D721Med (cell line): ENCODE data around the gene SEL1L3.

Experiments used
- DNase-seq: peaks from one replicate; pipeline ENCODE4 v3.0.0; 2011; ENCODE audit warnings: low spot score; ENCODE audit not compliant: insufficient read length
- FAIRE-seq: peaks from 2 replicates; lab custom pipeline; 2011; peaks lifted over from hg19 to GRCh38; lab: Jason Lieb, UNC
- CTCF ChIP-seq: IDR thresholded peaks from 2 replicates; pipeline ENCODE4 v1.5.1; 2012; ENCODE audit warnings: mild to moderate bottlenecking, control low read depth; ENCODE audit not compliant: insufficient read depth; ENCODE audit errors: missing control alignments

The SEL1L3 gene

DNA sequence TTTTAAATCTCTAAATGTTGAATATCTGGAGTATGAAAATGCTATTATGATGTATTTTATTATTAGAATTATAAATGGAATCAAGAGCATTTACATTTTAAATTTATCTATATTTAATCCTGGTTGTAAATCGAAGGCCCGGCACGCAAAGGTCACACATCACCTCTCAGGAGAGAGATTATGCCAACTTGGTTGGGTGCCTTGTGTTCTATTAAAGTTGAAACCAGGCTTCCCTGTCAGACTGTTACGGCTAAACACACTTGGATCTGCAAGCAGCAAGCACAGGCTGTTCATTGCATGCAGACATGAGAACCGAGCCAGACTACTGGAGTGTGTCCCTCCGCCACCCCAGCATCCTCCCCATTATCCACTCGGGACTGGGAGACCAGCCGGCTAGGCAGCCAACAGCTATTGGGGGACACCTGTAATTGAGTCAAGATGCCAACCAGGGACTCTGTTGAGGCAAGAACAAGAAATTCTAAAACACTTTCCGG, 16.4 kb upstream of the SEL1L3 start:
- FAIRE-seq (no peak), DNase-seq (no peak)
- no peak for TF ChIP-seq CTCF

GRCh38 chr4:25878676-25879075, 15.9 kb upstream of the SEL1L3 start:
- no peak for DNase-seq
- no peak for TF ChIP-seq CTCF
- FAIRE-seq = no peak

DNA sequence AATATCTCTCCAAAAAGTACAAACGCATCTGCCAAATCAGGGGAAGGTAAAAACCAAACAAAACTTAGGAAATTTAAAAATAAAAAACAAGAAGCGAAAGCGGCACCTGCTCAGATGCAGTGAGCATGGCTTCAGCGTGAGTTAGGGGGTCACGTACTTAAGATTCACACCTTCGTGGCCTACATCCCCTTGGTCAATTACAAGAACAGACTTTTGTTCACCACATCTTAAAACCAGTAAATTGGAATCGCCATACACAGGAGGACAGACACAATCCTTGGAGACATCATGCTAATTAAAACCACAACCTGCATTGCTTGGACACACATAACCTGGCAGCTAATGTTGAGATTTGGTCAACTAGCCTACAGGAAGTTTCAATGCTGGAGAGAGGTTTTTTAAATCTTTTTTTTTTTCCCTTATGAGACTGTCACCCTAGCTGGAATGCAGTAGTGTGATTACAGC, 12.5 kb upstream of the SEL1L3 start:
- DNase-seq (no peak), FAIRE-seq (peak; percentile 16)
- no peak for TF ChIP-seq CTCF

DNA sequence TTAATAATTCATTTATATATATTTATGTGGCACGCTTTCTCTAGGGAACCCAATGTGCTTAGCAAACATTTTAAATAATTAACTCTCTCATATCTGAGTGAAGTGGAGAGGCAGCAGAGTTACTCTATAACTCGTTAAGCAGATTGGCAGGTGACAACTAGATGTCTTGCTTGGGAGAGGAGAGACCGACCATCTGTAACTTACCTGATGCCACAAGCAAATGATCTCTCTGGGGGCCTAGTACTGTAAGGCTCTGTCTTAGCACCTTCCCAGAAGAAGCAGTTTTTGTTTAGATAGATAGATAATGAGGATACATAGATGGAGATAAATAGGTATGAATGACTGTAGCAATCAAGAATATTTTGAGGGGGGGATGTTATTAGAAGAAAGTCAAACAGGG, 11.9 kb upstream of the SEL1L3 start:
- DNase-seq = no peak
- no peak for FAIRE-seq
- no peak for TF ChIP-seq CTCF

GRCh38 chr4:25873632-25874129, 10.9 kb upstream of the SEL1L3 start:
- FAIRE-seq (peak; percentile 93), DNase-seq (peak; percentile 41)
- TF ChIP-seq CTCF = no peak

- no peak for DNase-seq
- FAIRE-seq = no peak
- no peak for TF ChIP-seq CTCF
Observed at GRCh38 chr4:25872851-25873631, 10.3 kb upstream of the SEL1L3 start.

DNA sequence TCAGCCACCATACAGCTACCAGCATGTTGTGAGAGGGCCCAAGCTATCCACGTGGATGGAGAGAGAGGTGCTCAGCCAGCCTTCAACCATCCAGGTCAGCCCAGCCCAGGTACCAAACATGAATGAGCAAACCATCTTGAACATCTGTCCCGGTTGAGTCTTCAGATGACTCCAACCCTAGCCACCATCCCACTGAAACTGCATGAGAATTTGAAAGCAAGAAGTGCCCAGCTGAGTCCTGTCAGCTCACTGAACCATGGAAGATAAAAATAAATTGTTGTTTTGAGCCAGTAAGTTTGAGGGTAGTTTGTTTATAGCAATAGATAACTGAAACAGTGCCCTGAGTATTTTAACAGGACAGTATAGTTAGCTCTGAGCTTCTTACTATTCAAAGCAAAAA, 7.3 kb upstream of the SEL1L3 start:
- DNase-seq = no peak
- TF ChIP-seq CTCF = no peak
- FAIRE-seq = no peak
